A549 (cell line): Measurements from ENCODE around the gene TSPO2. TPM values are rescaled to one million over a fixed set of nuclear protein-coding genes. Genes with fewer than 3 reads are reported as not detected.

Experiments used
- ATAC-seq, 2 experiments: fragments of 200-7000 bp in 1 of 2; fragments of >200 bp in 1 of 2; cut with Nextera tagmentation in 1 of 2; cut with Tn5 transposase in 1 of 2; 3 replicates each; pipeline versions ENCODE4 v1.8.0 to v1.9.1; 2018 to 2020; ENCODE audit warnings: mild to moderate bottlenecking in 1 of 2, moderate library complexity in 1 of 2
- CTCF ChIA-PET: fragments of 300-600 bp; sonication (Branson Sonifier 250); formaldehyde crosslinking; extraction: SDS; loops from one replicate; lab custom pipeline; 2021; ENCODE audit warnings: antibody characterized with exemption, inconsistent platforms; lab: Yijun Ruan, JAX
- POLR2A ChIA-PET: fragments of 350-600 bp; formaldehyde crosslinking; extraction: SDS; loops from one replicate; lab custom pipeline; 2021; ENCODE audit warnings: antibody characterized with exemption, inconsistent platforms; lab: Yijun Ruan, JAX
- DNase-seq, 2 experiments: peaks; one replicate each; pipeline versions ENCODE4 v3.0.0 to v3.0.0-alpha.2; 2011 to 2016; ENCODE audit warnings: low read depth in 1 of 2, low spot score in 1 of 2
- FAIRE-seq: peaks from 2 replicates; lab custom pipeline; 2011; peaks lifted over from hg19 to GRCh38; lab: Jason Lieb, UNC
- H3K27ac ChIP-seq, 2 experiments: fragments of >200 bp; sonication (Bioruptor Twin); formaldehyde crosslinking; 3 replicates each; pipeline ENCODE4 v1.5.1; 2016 to 2017
- H3K4me1 ChIP-seq: fragments of >200 bp; sonication (Bioruptor Twin); formaldehyde crosslinking; 3 replicates; pipeline ENCODE4 v1.6.1; 2016
- H3K4me2 ChIP-seq: fragments of >200 bp; sonication (Bioruptor Twin); formaldehyde crosslinking; 3 replicates; pipeline ENCODE4 v1.6.1; 2016
- H3K4me3 ChIP-seq: fragments of >200 bp; sonication (Bioruptor Twin); formaldehyde crosslinking; 3 replicates; pipeline ENCODE4 v1.5.1; 2016
- H3K9me3 ChIP-seq: fragments of >200 bp; sonication (Bioruptor Twin); formaldehyde crosslinking; 3 replicates; pipeline ENCODE4 v1.6.1; 2016
- CHD2 ChIP-seq: fragments of 150-350 bp; IDR thresholded peaks from 2 replicates; pipeline ENCODE4 v1.6.1; 2014; ENCODE audit warnings: low read length; ENCODE audit not compliant: partially characterized antibody
- CTCF ChIP-seq: fragments of >200 bp; sonication (Bioruptor Twin); formaldehyde crosslinking; IDR thresholded peaks from 3 replicates; pipeline ENCODE4 v1.5.1; 2016
- EP300 ChIP-seq, 2 experiments: fragments of >200 bp; sonication (Bioruptor Twin); formaldehyde crosslinking; IDR thresholded peaks; 2 replicates in 1 of 2; 3 replicates in 1 of 2; pipeline ENCODE4 v1.6.1; 2016 to 2017
- GATA3 ChIP-seq: IDR thresholded peaks from 2 replicates; pipeline ENCODE4 v1.6.1; 2012; ENCODE audit warnings: borderline replicate concordance
- HEYL ChIP-seq: fragments of 250-450 bp; sonication (Bioruptor Pico); IDR thresholded peaks from 2 replicates; pipeline ENCODE4 v1.8.0; 2021; ENCODE audit warnings: mild to moderate bottlenecking, moderate library complexity
- HMGXB4 ChIP-seq: fragments of 250-450 bp; sonication (Bioruptor Pico); IDR thresholded peaks from 2 replicates; pipeline ENCODE4 v1.5.0; 2021; ENCODE audit warnings: mild to moderate bottlenecking, moderate library complexity, borderline replicate concordance
- HOXA7 ChIP-seq: fragments of 250-450 bp; sonication (Bioruptor Pico); IDR thresholded peaks from 2 replicates; pipeline ENCODE4 v1.5.0; 2020; ENCODE audit warnings: mild to moderate bottlenecking, moderate library complexity
- HOXB13 ChIP-seq: fragments of 250-450 bp; sonication (Bioruptor Pico); IDR thresholded peaks from 2 replicates; pipeline ENCODE4 v1.5.0; 2020; ENCODE audit warnings: low read depth, mild to moderate bottlenecking, moderate library complexity
- HOXB5 ChIP-seq: fragments of 250-450 bp; sonication (Bioruptor Pico); IDR thresholded peaks from 2 replicates; pipeline ENCODE4 v1.5.0; 2020; ENCODE audit warnings: mild to moderate bottlenecking, moderate library complexity
- MAX ChIP-seq: IDR thresholded peaks from 2 replicates; pipeline ENCODE4 v1.6.1; 2012
- MAZ ChIP-seq: fragments of 150-350 bp; IDR thresholded peaks from 2 replicates; pipeline ENCODE4 v1.6.1; 2014; ENCODE audit warnings: antibody characterized with exemption, low read depth, low read length, borderline replicate concordance
- NFE2L2 ChIP-seq: fragments of 150-350 bp; conservative IDR thresholded peaks from 2 replicates; pipeline ENCODE4 v1.6.1; 2014; ENCODE audit warnings: low read length
- NPAS2 ChIP-seq: fragments of 250-450 bp; sonication (Bioruptor Pico); IDR thresholded peaks from 2 replicates; pipeline ENCODE4 v1.8.0; 2022; ENCODE audit warnings: mild to moderate bottlenecking, moderate library complexity, borderline replicate concordance
- NR3C1 ChIP-seq: fragments of >200 bp; sonication (Bioruptor Twin); formaldehyde crosslinking; IDR thresholded peaks from 3 replicates; pipeline ENCODE4 v1.6.1; 2017
- POLR2A ChIP-seq: IDR thresholded peaks from 2 replicates; pipeline ENCODE4 v1.6.1; 2012; ENCODE audit warnings: mild to moderate bottlenecking, low read length
- SREBF2 ChIP-seq: fragments of 450-650 bp; IDR thresholded peaks from 2 replicates; pipeline ENCODE4 v1.6.1; 2014; ENCODE audit warnings: mild to moderate bottlenecking, moderate library complexity
- TP53 ChIP-seq: fragments of 250-450 bp; sonication (Bioruptor Pico); IDR thresholded peaks from 2 replicates; pipeline ENCODE4 v1.5.0; 2021; ENCODE audit warnings: mild to moderate bottlenecking, moderate library complexity
- ZFP36 ChIP-seq: fragments of 450-650 bp; IDR thresholded peaks from 2 replicates; pipeline ENCODE4 v1.6.1; 2014; ENCODE audit warnings: borderline replicate concordance; ENCODE audit not compliant: partially characterized antibody
- polyA plus RNA-seq, 4 experiments: library from polyadenylated mRNA; depleted of rRNA in 3 of 4; stranded (reverse); fragments of >200 nt; fragmentation: RNase III in 1 of 4; extraction: RNeasy Plus Mini Kit Qiagen cat#74134 plus additional on column Dnase treatment in 1 of 4; gene quantifications; 2 replicates in 3 of 4; 3 replicates in 1 of 4; pipeline ENCODE4 v1.2.3, GENCODE V29; 2011 to 2017

TSPO2 gene
- polyA plus RNA-seq, 2 of the 4 experiments (the other 2 are of a cell fraction) = not detected

GRCh38 chr6:41021832-41022231, 20.4 kb upstream of the TSPO2 start (continued):
- TF ChIP-seq SREBF2 (no peak), MAZ (no peak), POLR2A (no peak), HMGXB4 (CRISPR knock-in tag) (no peak), CTCF (peak; percentile 65), NFE2L2 (no peak), MAX (peak; percentile 39; the same call in 1 of the 2 replicates), CHD2 (no peak), NR3C1 (no peak), NPAS2 (CRISPR knock-in tag) (no peak)

GRCh38 chr6:41022294-41022693, 20.0 kb upstream of the TSPO2 start:
- Histone ChIP-seq H3K4me3 (no peak overlapping the region), H3K4me2 (peak overlapping the region; percentile 62), H3K27ac (peak overlapping the region; percentile 74 to 80), H3K9me3 (peaks cover 6% of the 10 kb centered on the region; the same call in 1 of the 3 replicates), H3K4me1 (peaks cover 27% of the 10 kb centered on the region)
- POLR2A ChIA-PET = no interaction called here
- CTCF ChIA-PET = interaction anchor here (0.6 to 8.0 kb wide), 12 partner anchors 14 to 409 kb away, joined by 3 to 71 read pairs (median 4); partner anchors contain the start of gene UNC5CL
- TF ChIP-seq HEYL (CRISPR knock-in tag) = no peak
- no peak for TF ChIP-seq EP300 (IDR thresholded peaks at IDR 0.05)
- TF ChIP-seq HOXB13 (CRISPR knock-in tag) = no peak
- TF ChIP-seq NR3C1 = no peak
- no peak for TF ChIP-seq TP53 (CRISPR knock-in tag)
- TF ChIP-seq HOXB5 (CRISPR knock-in tag) = no peak
- no peak for TF ChIP-seq GATA3
- no peak for TF ChIP-seq HMGXB4 (CRISPR knock-in tag)
- TF ChIP-seq HOXA7 (CRISPR knock-in tag) = no peak
- no peak for TF ChIP-seq NFE2L2
- no peak for TF ChIP-seq ZFP36
- no peak for TF ChIP-seq CTCF
- FAIRE-seq = no peak
- ATAC-seq = 0 out of 6 replicates have a peak, but pooled peaks of 1 of the 2 experiments have one; percentile 12
- DNase-seq = no peak
